Panc1 (cell line): ENCODE results near the gene CEACAM18. TPM values are rescaled to one million over a fixed set of nuclear protein-coding genes. Genes with fewer than 3 reads are reported as not detected.

ENCODE experiments used
- ATAC-seq: fragments of 200-7000 bp; cut with Tn5 transposase; 2 replicates; pipeline ENCODE4 v1.9.1; 2020; ENCODE audit warnings: mild to moderate bottlenecking, moderate library complexity
- BruUV-seq: library from RNA; stranded (reverse); fragments of 400-500 nt; replicated peaks from 2 replicates; lab custom pipeline; 2021; lab: Mats Ljungman, UMichigan
- CTCF ChIA-PET: fragments of 300-600 bp; sonication (Branson Sonifier 250); formaldehyde crosslinking; loops from one replicate; lab custom pipeline; 2022; ENCODE audit warnings: antibody characterized with exemption; lab: Charles Lee
- POLR2A ChIA-PET: fragments of 300-600 bp; sonication (Branson Sonifier 250); formaldehyde crosslinking; loops from one replicate; lab custom pipeline; 2022; ENCODE audit warnings: antibody characterized with exemption; lab: Charles Lee
- DNase-seq: peaks from one replicate; pipeline ENCODE4 v3.0.0-alpha.2; 2010; ENCODE audit warnings: low read depth, low spot score
- H3K27ac ChIP-seq: 2 replicates; pipeline ENCODE4 v1.5.1; 2011; ENCODE audit warnings: mild to moderate bottlenecking, low read length, inconsistent platforms
- H3K27me3 ChIP-seq: fragments of 200-500 bp; sonication (Bioruptor generic); 2 replicates; pipeline ENCODE4 v1.6.0; 2014; ENCODE audit warnings: low read length, inconsistent platforms; ENCODE audit not compliant: control insufficient read depth, insufficient read depth
- H3K36me3 ChIP-seq: fragments of 200-500 bp; sonication (Bioruptor generic); 2 replicates; pipeline ENCODE4 v1.5.1; 2014; ENCODE audit warnings: inconsistent platforms, mild to moderate bottlenecking, low read length, moderate library complexity; ENCODE audit not compliant: control insufficient read depth, insufficient read depth
- H3K4me1 ChIP-seq: 2 replicates; pipeline ENCODE4 v1.5.1; 2011; ENCODE audit warnings: inconsistent platforms, mild to moderate bottlenecking, low read length, moderate library complexity; ENCODE audit not compliant: control insufficient read depth, insufficient read depth
- H3K4me3 ChIP-seq, 2 experiments: 2 replicates each; pipeline ENCODE4 v1.5.1; 2011 to 2012; ENCODE audit warnings: low read depth in 2 of 2, low read length in 2 of 2, mild to moderate bottlenecking in 2 of 2, inconsistent platforms in 1 of 2, moderate library complexity in 1 of 2
- H3K9me3 ChIP-seq: fragments of 200-500 bp; sonication (Bioruptor generic); 2 replicates; pipeline ENCODE4 v1.5.1; 2014; ENCODE audit warnings: low read depth, mild to moderate bottlenecking, inconsistent platforms, low read length, moderate library complexity; ENCODE audit not compliant: control insufficient read depth, insufficient read depth
- CTCF ChIP-seq: fragments of 450-650 bp; IDR thresholded peaks from 2 replicates; pipeline ENCODE4 v1.5.1; 2017; ENCODE audit warnings: mild to moderate bottlenecking
- POLR2AphosphoS5 ChIP-seq: IDR thresholded peaks from 2 replicates; pipeline ENCODE4 v1.6.1; 2012; ENCODE audit warnings: mild to moderate bottlenecking, low read depth, low read length, moderate library complexity
- REST ChIP-seq, 2 experiments: IDR thresholded peaks; 2 replicates each; pipeline ENCODE4 v1.6.1; 2011 to 2012; ENCODE audit warnings: low read depth in 2 of 2, control low read depth in 1 of 2, low read length in 1 of 2, mild to moderate bottlenecking in 1 of 2, moderate library complexity in 1 of 2; ENCODE audit not compliant: insufficient read depth in 1 of 2
- SIN3A ChIP-seq: IDR thresholded peaks from 2 replicates; pipeline ENCODE4 v1.6.1; 2012; ENCODE audit warnings: low read depth, mild to moderate bottlenecking, low read length, moderate library complexity, borderline replicate concordance; ENCODE audit not compliant: insufficient read depth
- TCF7L2 ChIP-seq: IDR thresholded peaks from 2 replicates; pipeline ENCODE4 v1.6.1; 2011; ENCODE audit warnings: mild to moderate bottlenecking, low read depth, low read length, inconsistent platforms
- in situ Hi-C: cut with HindIII; loops from 2 replicates; pipeline ENCODE4 v1.10.0; 2016; ENCODE audit warnings: low sequenced_read_pairs, low pct_unique_long_range_greater_than_20kb
- intact Hi-C: fragments of 100-400 bp; cut with micrococcal nuclease; formaldehyde crosslinking; loops from one replicate; pipeline ENCODE4 v1.10.0; 2022; ENCODE audit not compliant: unreplicated experiment
- total RNA-seq: library from RNA; stranded (reverse); gene quantifications from one replicate; pipeline ENCODE4 v1.2.1, GENCODE V29; 2021; ENCODE audit not compliant: unreplicated experiment

CEACAM18 gene
- total RNA-seq, 1 experiment from 2014 or later, result not detected

DNA sequence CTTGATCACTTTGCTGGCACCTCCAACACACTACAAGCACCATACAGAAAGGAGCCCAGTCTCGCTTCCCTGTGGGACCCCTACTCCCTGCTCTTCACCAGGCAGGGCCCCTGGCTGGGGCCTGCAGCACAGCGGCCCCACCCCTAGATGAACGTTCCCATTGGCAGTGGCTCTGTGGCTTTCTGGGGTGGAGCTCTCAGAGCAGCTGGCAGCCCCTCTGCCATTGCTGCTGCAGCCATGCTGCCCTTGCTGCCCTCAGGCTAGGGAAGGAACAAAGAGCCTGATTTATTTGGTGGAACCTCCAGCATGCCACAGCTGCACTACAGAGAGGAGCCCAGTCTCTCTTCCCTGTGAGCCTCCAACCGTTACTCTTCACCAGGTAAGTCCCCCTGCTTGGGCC lies 47.3 kb downstream of the CEACAM18 start:
- in situ Hi-C loops (no loop called here), intact Hi-C loops (no loop called here)
- H3K27me3 ChIP-seq, result peaks cover 3% of the 10 kb centered on the region; the same call in 1 of the 2 replicates
- TF ChIP-seq REST (IDR thresholded peaks at IDR 0.05; ENCODE audit: insufficient read depth in 1 of 2, low read depth in 2 of 2, low read length in 1 of 2) (no peak), CTCF (no peak), POLR2AphosphoS5 (no peak), TCF7L2 (no peak), SIN3A (no peak)
- BruUV-seq, result no TSS peak
- no peaks in the 10 kb centered on the region for H3K36me3 ChIP-seq
- no peak overlapping the region for H3K27ac ChIP-seq
- H3K4me3 ChIP-seq, result no peak overlapping the region
- POLR2A ChIA-PET, result no interaction called here
- no peaks in the 10 kb centered on the region for H3K9me3 ChIP-seq
- no peak for DNase-seq
- no peak for ATAC-seq
- H3K4me1 ChIP-seq, result no peaks in the 10 kb centered on the region
- CTCF ChIA-PET, result no interaction called here

DNA sequence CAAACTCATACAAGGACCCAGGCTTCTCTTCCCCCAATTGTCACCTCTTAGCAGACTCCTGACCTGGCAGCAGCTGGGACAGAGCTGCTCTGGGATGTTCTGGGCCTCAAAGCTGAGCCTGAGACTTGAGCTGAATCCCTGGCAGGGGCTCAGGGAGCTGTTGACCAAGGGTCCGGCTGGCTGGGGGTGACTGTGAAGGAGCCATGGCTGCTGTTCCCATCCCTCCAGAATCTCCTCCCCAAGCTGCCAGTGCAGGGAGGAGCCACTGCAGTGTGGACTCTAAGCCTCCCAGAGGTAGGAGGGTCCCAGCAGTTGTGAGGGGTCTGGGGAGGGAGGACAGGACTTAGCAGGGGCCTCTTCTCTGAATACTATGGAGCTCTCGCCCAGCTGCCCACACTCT lies 51.0 kb downstream of the CEACAM18 start:
- DNase-seq, result no peak
- no peak for TF ChIP-seq SIN3A
- no peak for TF ChIP-seq TCF7L2
- no peak for TF ChIP-seq REST (IDR thresholded peaks at IDR 0.05; ENCODE audit: insufficient read depth in 1 of 2, low read depth in 2 of 2, low read length in 1 of 2)
- no peak for TF ChIP-seq POLR2AphosphoS5
- no peak for TF ChIP-seq CTCF
- H3K4me1 ChIP-seq, result no peaks in the 10 kb centered on the region
- no peak overlapping the region for H3K4me3 ChIP-seq
- POLR2A ChIA-PET, result no interaction called here
- H3K36me3 ChIP-seq, result no peaks in the 10 kb centered on the region
- H3K27me3 ChIP-seq, result peaks cover 10% of the 10 kb centered on the region
- in situ Hi-C loops (no loop called here), intact Hi-C loops (no loop called here)
- BruUV-seq, result no TSS peak
- no peak for ATAC-seq
- no peaks in the 10 kb centered on the region for H3K9me3 ChIP-seq
- no peak overlapping the region for H3K27ac ChIP-seq
- CTCF ChIA-PET, result no interaction called here
